PC-3 (cell line): ENCODE results near the gene GOLGA8M.
"Not testable (repeated sequence)": the region's sequence is repeated elsewhere in the genome, so short reads cannot be mapped to it uniquely, and the experiment has no call there.

Experiments
- CTCF ChIP-seq: fragments of 300-600 bp; sonication (generic); conservative IDR thresholded peaks from 2 replicates; pipeline ENCODE4 v1.5.1; 2017; ENCODE audit warnings: antibody characterized with exemption, low read depth, mild to moderate bottlenecking, low read length
- EZH2 ChIP-seq: fragments of 300-600 bp; sonication (generic); IDR thresholded peaks from one replicate; pipeline ENCODE4 v1.6.1; 2017; ENCODE audit warnings: antibody characterized with exemption, mild to moderate bottlenecking, low read length; ENCODE audit not compliant: unreplicated experiment

GRCh38 chr15:28656018-28656360, 56.2 kb downstream of the GOLGA8M start:
- TF ChIP-seq CTCF, EZH2: not testable (repeated sequence)
